Lower leg skin (tissue), 3 donors: ENCODE results near the gene ACAD9.

Source experiments
- POLR2A ChIP-seq, 2 donors: fragments of 450-650 bp; IDR thresholded peaks; one replicate each; pipeline ENCODE4 v1.6.1; 2016 to 2017; ENCODE audit warnings: antibody characterized with exemption in 2 of 2, mild to moderate bottlenecking in 1 of 2, moderate library complexity in 1 of 2
- TF ChIP-seq, protein P1 (sequence below), 3 donors: fragments of 450-650 bp; IDR thresholded peaks; one replicate each; pipeline ENCODE4 v1.5.1; 2016; ENCODE audit warnings: antibody characterized with exemption in 3 of 3, mild to moderate bottlenecking in 3 of 3, moderate library complexity in 2 of 3

GRCh38 chr3:128879991-128880390, 571 bp downstream of the ACAD9 start:
- TF ChIP-seq POLR2A (IDR thresholded peaks at IDR 0.05): no peak
- TF ChIP-seq, protein P1, sequence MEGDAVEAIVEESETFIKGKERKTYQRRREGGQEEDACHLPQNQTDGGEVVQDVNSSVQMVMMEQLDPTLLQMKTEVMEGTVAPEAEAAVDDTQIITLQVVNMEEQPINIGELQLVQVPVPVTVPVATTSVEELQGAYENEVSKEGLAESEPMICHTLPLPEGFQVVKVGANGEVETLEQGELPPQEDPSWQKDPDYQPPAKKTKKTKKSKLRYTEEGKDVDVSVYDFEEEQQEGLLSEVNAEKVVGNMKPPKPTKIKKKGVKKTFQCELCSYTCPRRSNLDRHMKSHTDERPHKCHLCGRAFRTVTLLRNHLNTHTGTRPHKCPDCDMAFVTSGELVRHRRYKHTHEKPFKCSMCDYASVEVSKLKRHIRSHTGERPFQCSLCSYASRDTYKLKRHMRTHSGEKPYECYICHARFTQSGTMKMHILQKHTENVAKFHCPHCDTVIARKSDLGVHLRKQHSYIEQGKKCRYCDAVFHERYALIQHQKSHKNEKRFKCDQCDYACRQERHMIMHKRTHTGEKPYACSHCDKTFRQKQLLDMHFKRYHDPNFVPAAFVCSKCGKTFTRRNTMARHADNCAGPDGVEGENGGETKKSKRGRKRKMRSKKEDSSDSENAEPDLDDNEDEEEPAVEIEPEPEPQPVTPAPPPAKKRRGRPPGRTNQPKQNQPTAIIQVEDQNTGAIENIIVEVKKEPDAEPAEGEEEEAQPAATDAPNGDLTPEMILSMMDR (IDR thresholded peaks at IDR 0.05): no peak
